Gastroesophageal sphincter (tissue), 3 donors: ENCODE data around the gene ILF3.

Experiments used
- CTCF ChIP-seq, 4 experiments: fragments of 200-600 bp in 2 of 4; fragments of 450-650 bp in 2 of 4; sonication (generic) in 1 of 4; IDR thresholded peaks; one replicate each; pipeline ENCODE4 v1.5.1; 2017 to 2019; ENCODE audit warnings: antibody characterized with exemption in 4 of 4, mild to moderate bottlenecking in 2 of 4, moderate library complexity in 2 of 4
- EP300 ChIP-seq: sonication (generic); formaldehyde crosslinking; IDR thresholded peaks from one replicate; pipeline ENCODE4 v1.6.1; 2017; ENCODE audit warnings: antibody characterized with exemption, mild to moderate bottlenecking
- POLR2A ChIP-seq, 2 donors: fragments of 450-650 bp; IDR thresholded peaks; one replicate each; pipeline ENCODE4 v1.6.1; 2017; ENCODE audit warnings: antibody characterized with exemption in 2 of 2, mild to moderate bottlenecking in 2 of 2, moderate library complexity in 1 of 2

GRCh38 chr19:10611907-10612306, 42.2 kb upstream of the ILF3 start:
- no peak for TF ChIP-seq CTCF (IDR thresholded peaks at IDR 0.05)
- no peak for TF ChIP-seq POLR2A (IDR thresholded peaks at IDR 0.05)
- TF ChIP-seq EP300, result no peak
